HL-60/S4 (cell line): Measurements from ENCODE around the gene FUS.
"Not testable (repeated sequence)": the region's sequence is repeated elsewhere in the genome, so short reads cannot be mapped to it uniquely, and the experiment has no call there.

Source experiments
- in situ Hi-C: fragments of 300-500 bp; cut with MboI; formaldehyde crosslinking; loops from 2 replicates; pipeline ENCODE4 v1.14.3; 2022; ENCODE audit warnings: low sequenced_read_pairs

Gene FUS

GRCh38 chr16:31143011-31143693, 36.8 kb upstream of the FUS start:
- in situ Hi-C loops = no loop called here

GRCh38 chr16:31143694-31144148, 36.2 kb upstream of the FUS start:
- in situ Hi-C loops = no loop called here

GRCh38 chr16:31144418-31144817, 35.5 kb upstream of the FUS start:
- in situ Hi-C loops = not testable (repeated sequence)

GRCh38 chr16:31145398-31145990, 34.4 kb upstream of the FUS start:
- in situ Hi-C loops = no loop called here

GRCh38 chr16:31147574-31147973, 32.4 kb upstream of the FUS start:
- in situ Hi-C loops = no loop called here

GRCh38 chr16:31148281-31148728, 31.6 kb upstream of the FUS start:
- in situ Hi-C loops = no loop called here

GRCh38 chr16:31148896-31149295, 31.0 kb upstream of the FUS start:
- in situ Hi-C loops = no loop called here

- in situ Hi-C loops = no loop called here
Measured at GRCh38 chr16:31149332-31149731, 30.6 kb upstream of the FUS start.

GRCh38 chr16:31149894-31150890, 29.7 kb upstream of the FUS start, which contains the start of gene PRSS36:
TSS of gene PRSS36 (minus strand) at chr16:31150066. CDS start at chr16:31150035, 31 bp downstream.
- in situ Hi-C loops = no loop called here

- in situ Hi-C loops = not testable (repeated sequence)
Measured at GRCh38 chr16:31150976-31151375, 29.0 kb upstream of the FUS start.

- in situ Hi-C loops = no loop called here
Measured at GRCh38 chr16:31157136-31157535, 22.8 kb upstream of the FUS start.

GRCh38 chr16:31167315-31167714, 12.6 kb upstream of the FUS start:
- in situ Hi-C loops = no loop called here

- in situ Hi-C loops = no loop called here
Measured at GRCh38 chr16:31168848-31169247, 11.1 kb upstream of the FUS start.

- in situ Hi-C loops = not testable (repeated sequence)
Measured at GRCh38 chr16:31170048-31170447, 9.9 kb upstream of the FUS start.

- in situ Hi-C loops = no loop called here
Measured at GRCh38 chr16:31177136-31177535, 2.8 kb upstream of the FUS start.

GRCh38 chr16:31179219-31179746, 656 bp upstream of the FUS start:
- in situ Hi-C loops = no loop called here

- in situ Hi-C loops = no loop called here
Measured at GRCh38 chr16:31181102-31181830, 1.3 kb downstream of the FUS start.

GRCh38 chr16:31182391-31182790, 2.5 kb downstream of the FUS start:
- in situ Hi-C loops = no loop called here

GRCh38 chr16:31183432-31184428, 3.8 kb downstream of the FUS start:
- in situ Hi-C loops = no loop called here
